K562 (cell line): ENCODE measurements around the gene FAM53B. TPM values are rescaled to one million over a fixed set of nuclear protein-coding genes. Genes with fewer than 3 reads are reported as not detected.

Experiments used
- CTCF ChIP-seq, 3 experiments: IDR thresholded peaks in 2 of 3; conservative IDR thresholded peaks in 1 of 3; 2 replicates each; pipeline ENCODE4 v1.5.1; 2011 to 2012; ENCODE audit warnings: low read length in 3 of 3, mild to moderate bottlenecking in 3 of 3, control low read depth in 2 of 3, improper control_type of control experiment in 1 of 3, inconsistent platforms in 1 of 3, low read depth in 1 of 3, mixed read lengths in 1 of 3, moderate library complexity in 1 of 3; ENCODE audit not compliant: insufficient read depth in 2 of 3
- CUX1 ChIP-seq: fragments of 200-800 bp; sonication (Bioruptor generic); IDR thresholded peaks from 2 replicates; pipeline ENCODE4 v1.6.1; 2016; ENCODE audit warnings: missing genetic modification characterization, missing compliant biosample characterization
- polyA plus RNA-seq, 8 experiments: library from polyadenylated mRNA; depleted of rRNA in 4 of 8; stranded (reverse) in 5 of 8; unstranded in 3 of 8; fragments of >200 nt; fragmentation: Nextera tagmentation in 2 of 8; fragmentation: Illumina TruSeq in 1 of 8; extraction: Ambion mirVana in 2 of 8; extraction: Trizol in 1 of 8; gene quantifications; 2 replicates each; pipeline versions ENCODE4 v1.2.1 to v1.2.3, GENCODE V29; 2011 to 2014; ENCODE audit warnings: inconsistent platforms in 1 of 8, missing spikeins in 1 of 8
- total RNA-seq, 7 experiments: library from RNA; depleted of rRNA in 6 of 7; stranded (reverse); fragments of >200 nt in 6 of 7; fragmentation: Illumina TruSeq in 2 of 7; extraction: Trizol in 2 of 7; gene quantifications; 2 replicates each; pipeline versions ENCODE4 v1.2.1 to v1.2.3, GENCODE V29; 2011 to 2021; ENCODE audit warnings: low replicate concordance in 1 of 7

Gene FAM53B
- total and polyA plus RNA-seq, 9 of the 15 experiments (the other 6 are each of a cell fraction or from before 2014, with no cell fraction given) = 0.03 to 16.5 (median 5.0) TPM

GRCh38 chr10:124629415-124629814, 114.8 kb downstream of the FAM53B start (continued):
- TF ChIP-seq CTCF (IDR thresholded peaks at IDR 0.05 in 2 of 3, conservative IDR thresholded peaks at IDR 0.05 in 1 of 3; ENCODE audit: insufficient read depth in 2 of 3, low read depth in 1 of 3, low read length in 3 of 3) (no peak), CUX1 (no peak)
